Adipocyte (in vitro differentiated cells): ENCODE data around the gene TIAM2.

ENCODE experiments used
- DNase-seq: peaks from one replicate; pipeline ENCODE4 v3.0.0-alpha.2; 2015; ENCODE audit warnings: low read depth
- H3K27me3 ChIP-seq: replicated peaks from 2 replicates; pipeline ENCODE4 v1.7.0; 2013; ENCODE audit warnings: mild to moderate bottlenecking, low read length, moderate library complexity; ENCODE audit not compliant: control insufficient read depth, insufficient read depth
- H3K36me3 ChIP-seq: 2 replicates; pipeline ENCODE4 v1.7.0; 2013; ENCODE audit warnings: low read length, mild to moderate bottlenecking, moderate library complexity; ENCODE audit not compliant: control insufficient read depth, insufficient read depth, severe bottlenecking
- H3K4me1 ChIP-seq: 2 replicates; pipeline ENCODE4 v1.7.0; 2013; ENCODE audit warnings: mild to moderate bottlenecking, low read length, moderate library complexity; ENCODE audit not compliant: control insufficient read depth, insufficient read depth
- H3K4me3 ChIP-seq: 2 replicates; pipeline ENCODE4 v1.7.0; 2013; ENCODE audit warnings: mild to moderate bottlenecking, low read length, moderate library complexity
- H3K9ac ChIP-seq: 2 replicates; pipeline ENCODE4 v1.7.0; 2013; ENCODE audit warnings: mild to moderate bottlenecking, low read length, moderate library complexity
- H3K9me3 ChIP-seq: 2 replicates; pipeline ENCODE4 v1.7.0; 2013; ENCODE audit warnings: mild to moderate bottlenecking, low read length, moderate library complexity; ENCODE audit not compliant: control insufficient read depth

Gene TIAM2

GRCh38 chr6:155042983-155043382 lies 47.9 kb downstream of the TIAM2 start:
- H3K9ac ChIP-seq: no peak overlapping the region
- H3K27me3 ChIP-seq: peaks cover 4% of the 10 kb centered on the region
- H3K9me3 ChIP-seq: no peaks in the 10 kb centered on the region
- no peaks in the 10 kb centered on the region for H3K36me3 ChIP-seq
- no peak for DNase-seq
- peaks cover 10% of the 10 kb centered on the region for H3K4me1 ChIP-seq
- no peak overlapping the region for H3K4me3 ChIP-seq

GRCh38 chr6:155045561-155046404 lies 50.7 kb downstream of the TIAM2 start:
- no peak overlapping the region for H3K4me3 ChIP-seq
- H3K27me3 ChIP-seq: peaks cover 4% of the 10 kb centered on the region
- H3K36me3 ChIP-seq: no peaks in the 10 kb centered on the region
- H3K4me1 ChIP-seq: peaks cover 10% of the 10 kb centered on the region
- H3K9me3 ChIP-seq: no peaks in the 10 kb centered on the region
- H3K9ac ChIP-seq: no peak overlapping the region
- no peak for DNase-seq

- Histone ChIP-seq H3K27me3 (peaks cover 4% of the 10 kb centered on the region), H3K9ac (no peak overlapping the region), H3K4me3 (no peak overlapping the region), H3K4me1 (no peaks in the 10 kb centered on the region), H3K9me3 (no peaks in the 10 kb centered on the region), H3K36me3 (no peaks in the 10 kb centered on the region)
- no peak for DNase-seq
Measured at GRCh38 chr6:155047523-155047922, 52.4 kb downstream of the TIAM2 start.

- Histone ChIP-seq H3K27me3 (peaks cover 4% of the 10 kb centered on the region), H3K4me3 (no peak overlapping the region), H3K4me1 (peaks cover 13% of the 10 kb centered on the region), H3K9ac (no peak overlapping the region), H3K36me3 (no peaks in the 10 kb centered on the region), H3K9me3 (no peaks in the 10 kb centered on the region)
- DNase-seq: no peak
Measured at GRCh38 chr6:155050311-155050710, 55.2 kb downstream of the TIAM2 start.

GRCh38 chr6:155054491-155055250 lies 59.6 kb downstream of the TIAM2 start:
- Histone ChIP-seq H3K9ac (no peak overlapping the region), H3K27me3 (no peaks in the 10 kb centered on the region), H3K36me3 (no peaks in the 10 kb centered on the region), H3K9me3 (no peaks in the 10 kb centered on the region), H3K4me3 (peak overlapping the region; percentile 54), H3K4me1 (peaks cover 15% of the 10 kb centered on the region)
- no peak for DNase-seq

GRCh38 chr6:155055729-155056128 lies 60.6 kb downstream of the TIAM2 start:
- Histone ChIP-seq H3K27me3 (no peaks in the 10 kb centered on the region), H3K9me3 (no peaks in the 10 kb centered on the region), H3K9ac (no peak overlapping the region), H3K4me1 (peaks cover 15% of the 10 kb centered on the region), H3K4me3 (no peak overlapping the region), H3K36me3 (no peaks in the 10 kb centered on the region)
- no peak for DNase-seq

- no peak overlapping the region for H3K9ac ChIP-seq
- H3K27me3 ChIP-seq: no peaks in the 10 kb centered on the region
- H3K9me3 ChIP-seq: no peaks in the 10 kb centered on the region
- H3K4me1 ChIP-seq: peaks cover 15% of the 10 kb centered on the region
- no peaks in the 10 kb centered on the region for H3K36me3 ChIP-seq
- H3K4me3 ChIP-seq: no peak overlapping the region
- no peak for DNase-seq
Measured at GRCh38 chr6:155056756-155057155, 61.6 kb downstream of the TIAM2 start.

GRCh38 chr6:155061381-155061780 lies 66.3 kb downstream of the TIAM2 start:
- H3K9ac ChIP-seq: no peak overlapping the region
- H3K4me1 ChIP-seq: peaks cover 20% of the 10 kb centered on the region
- DNase-seq: no peak
- no peak overlapping the region for H3K4me3 ChIP-seq
- no peaks in the 10 kb centered on the region for H3K9me3 ChIP-seq
- no peaks in the 10 kb centered on the region for H3K36me3 ChIP-seq
- H3K27me3 ChIP-seq: no peaks in the 10 kb centered on the region

- peak overlapping the region; percentile 18 for H3K9ac ChIP-seq
- H3K4me1 ChIP-seq: peaks cover 34% of the 10 kb centered on the region
- H3K36me3 ChIP-seq: no peaks in the 10 kb centered on the region
- no peaks in the 10 kb centered on the region for H3K27me3 ChIP-seq
- peak; percentile 89 for DNase-seq
- no peaks in the 10 kb centered on the region for H3K9me3 ChIP-seq
- no peak overlapping the region for H3K4me3 ChIP-seq
Measured at GRCh38 chr6:155062866-155063341, 67.8 kb downstream of the TIAM2 start.

- Histone ChIP-seq H3K27me3 (no peaks in the 10 kb centered on the region), H3K9me3 (no peaks in the 10 kb centered on the region), H3K9ac (no peak overlapping the region), H3K36me3 (no peaks in the 10 kb centered on the region), H3K4me3 (no peak overlapping the region), H3K4me1 (peaks cover 40% of the 10 kb centered on the region)
- DNase-seq: no peak
Measured at GRCh38 chr6:155064303-155064702, 69.2 kb downstream of the TIAM2 start.

- no peaks in the 10 kb centered on the region for H3K36me3 ChIP-seq
- H3K27me3 ChIP-seq: no peaks in the 10 kb centered on the region
- DNase-seq: peak; percentile 68
- peak overlapping the region; percentile 34 for H3K9ac ChIP-seq
- no peaks in the 10 kb centered on the region for H3K9me3 ChIP-seq
- H3K4me3 ChIP-seq: no peak overlapping the region
- H3K4me1 ChIP-seq: peaks cover 40% of the 10 kb centered on the region
Measured at GRCh38 chr6:155066361-155066760, 71.2 kb downstream of the TIAM2 start.
